Activated B cell treated with CpG ODN at 0.5 μM for 24 hours (primary cell): Measurements from ENCODE around the gene WDFY4. TPM values are rescaled to one million over a fixed set of nuclear protein-coding genes. Genes with fewer than 3 reads are reported as not detected.

Source experiments
- ATAC-seq: fragments of 200-7000 bp; cut with Tn5 transposase; one replicate; pipeline ENCODE4 v1.10.0; 2021; ENCODE audit warnings: low read depth, mild to moderate bottlenecking, moderate library complexity
- CTCF ChIA-PET: fragments of 350-600 bp; sonication (Branson Sonifier 250); formaldehyde crosslinking; loops from one replicate; lab custom pipeline; 2021; ENCODE audit warnings: antibody characterized with exemption; lab: Charles Lee
- POLR2A ChIA-PET: fragments of 350-600 bp; sonication (Branson Sonifier 250); formaldehyde crosslinking; loops from one replicate; lab custom pipeline; 2021; ENCODE audit warnings: antibody characterized with exemption; lab: Charles Lee
- DNase-seq: peaks from one replicate; pipeline ENCODE4 v3.0.0; 2022
- H3K27ac Mint-ChIP-seq: one replicate; pipeline ENCODE4 v1.8.0; 2020; ENCODE audit warnings: mixed read lengths
- H3K27me3 Mint-ChIP-seq: one replicate; pipeline ENCODE4 v1.8.0; 2021; ENCODE audit warnings: mixed read lengths
- H3K36me3 Mint-ChIP-seq: one replicate; pipeline ENCODE4 v1.8.0; 2021; ENCODE audit warnings: low read depth, mixed read lengths
- H3K4me1 Mint-ChIP-seq: one replicate; pipeline ENCODE4 v1.8.0; 2021; ENCODE audit warnings: mixed read lengths
- H3K4me3 Mint-ChIP-seq: one replicate; pipeline ENCODE4 v1.8.0; 2020; ENCODE audit warnings: mild to moderate bottlenecking, mixed read lengths
- H3K9me3 Mint-ChIP-seq: one replicate; pipeline ENCODE4 v1.8.0; 2020; ENCODE audit warnings: mixed read lengths
- intact Hi-C: fragments of 100-400 bp; cut with micrococcal nuclease; formaldehyde crosslinking; loops from one replicate; pipeline ENCODE4 v1.15.1; 2024
- total RNA-seq: library from RNA; stranded (reverse); gene quantifications from 2 replicates; pipeline ENCODE4 v1.2.3, GENCODE V29; 2022
- TF ChIP-seq, protein P1 (sequence below): fragments of 200-600 bp; IDR thresholded peaks from one replicate; pipeline ENCODE4 v1.8.0; 2022; ENCODE audit warnings: antibody characterized with exemption, mild to moderate bottlenecking

Gene WDFY4
- total RNA-seq, 1 donor from 2014 or later: 488 TPM

DNA sequence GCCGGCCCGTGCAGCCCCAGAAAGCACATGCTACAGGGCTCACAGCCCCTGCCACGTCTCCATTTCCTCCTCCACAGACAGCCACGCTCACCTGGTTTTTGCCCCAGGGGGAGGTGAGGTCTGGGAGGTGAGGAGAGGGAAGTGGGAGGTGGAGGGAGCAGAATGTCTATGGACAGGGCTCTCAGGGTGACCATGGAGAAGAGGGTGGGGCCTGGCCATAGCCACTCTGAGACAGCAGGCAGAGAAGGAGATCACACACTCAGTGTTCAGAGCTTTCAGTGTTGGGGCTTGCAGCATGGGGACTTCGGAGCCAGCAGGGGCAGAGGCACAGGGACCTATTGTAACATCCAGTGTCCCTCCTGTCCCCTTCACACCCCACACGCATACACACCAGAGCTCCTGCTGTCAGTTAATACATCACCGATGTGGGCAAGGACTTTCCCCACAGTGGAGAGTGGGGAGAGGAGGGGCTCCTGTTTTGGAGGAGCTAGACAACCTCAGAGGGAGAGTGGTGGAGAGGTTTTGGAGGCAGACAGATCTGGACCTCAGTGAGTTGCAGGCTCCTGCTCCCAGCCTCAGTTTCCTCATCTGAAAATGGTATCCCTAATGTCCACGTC lies 14.4 kb downstream of the WDFY4 start:
- TF ChIP-seq, protein P1, sequence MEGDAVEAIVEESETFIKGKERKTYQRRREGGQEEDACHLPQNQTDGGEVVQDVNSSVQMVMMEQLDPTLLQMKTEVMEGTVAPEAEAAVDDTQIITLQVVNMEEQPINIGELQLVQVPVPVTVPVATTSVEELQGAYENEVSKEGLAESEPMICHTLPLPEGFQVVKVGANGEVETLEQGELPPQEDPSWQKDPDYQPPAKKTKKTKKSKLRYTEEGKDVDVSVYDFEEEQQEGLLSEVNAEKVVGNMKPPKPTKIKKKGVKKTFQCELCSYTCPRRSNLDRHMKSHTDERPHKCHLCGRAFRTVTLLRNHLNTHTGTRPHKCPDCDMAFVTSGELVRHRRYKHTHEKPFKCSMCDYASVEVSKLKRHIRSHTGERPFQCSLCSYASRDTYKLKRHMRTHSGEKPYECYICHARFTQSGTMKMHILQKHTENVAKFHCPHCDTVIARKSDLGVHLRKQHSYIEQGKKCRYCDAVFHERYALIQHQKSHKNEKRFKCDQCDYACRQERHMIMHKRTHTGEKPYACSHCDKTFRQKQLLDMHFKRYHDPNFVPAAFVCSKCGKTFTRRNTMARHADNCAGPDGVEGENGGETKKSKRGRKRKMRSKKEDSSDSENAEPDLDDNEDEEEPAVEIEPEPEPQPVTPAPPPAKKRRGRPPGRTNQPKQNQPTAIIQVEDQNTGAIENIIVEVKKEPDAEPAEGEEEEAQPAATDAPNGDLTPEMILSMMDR: no peak
- Mint-ChIP-seq H3K27me3 (no peaks in the 10 kb centered on the region), H3K36me3 (peaks cover 87% of the 10 kb centered on the region), H3K27ac (peak overlapping the region; percentile 80), H3K9me3 (no peaks in the 10 kb centered on the region), H3K4me3 (peak overlapping the region; percentile 28), H3K4me1 (peaks cover 98% of the 10 kb centered on the region)
- DNase-seq: no peak
- ATAC-seq: no peak
- ChIA-PET POLR2A (interaction anchor here (1.4 to 3.8 kb wide), 4 partner anchors 14 to 39 kb away, joined by 4 to 30 read pairs (median 8); partner anchors contain the start of gene WDFY4), CTCF (interaction anchor here (0.8 to 10.3 kb wide), 8 partner anchors 11 to 40 kb away, joined by 3 to 228 read pairs (median 8); no protein-coding TSS in a partner anchor)
- intact Hi-C loops: no loop called here

DNA sequence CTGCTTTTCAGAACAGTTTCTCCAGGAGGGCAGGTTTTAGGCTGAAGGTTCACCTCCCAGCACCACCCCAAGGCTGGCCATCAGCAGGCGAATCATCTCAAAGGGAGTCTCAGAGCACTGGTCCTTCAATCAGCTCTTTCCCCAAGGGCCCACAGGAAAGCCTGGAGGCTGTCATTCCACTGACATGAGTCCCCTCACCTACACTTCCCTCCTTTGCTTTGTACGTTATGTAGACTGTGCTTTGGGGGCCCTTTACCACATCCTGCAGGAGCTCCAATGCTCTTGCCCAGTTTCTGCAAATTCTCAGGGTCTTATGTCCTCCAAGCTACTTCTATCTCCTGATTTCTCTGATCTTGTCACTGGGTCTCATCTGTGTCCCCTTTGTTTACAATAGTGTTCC lies 15.4 kb downstream of the WDFY4 start:
- H3K9me3 Mint-ChIP-seq: no peaks in the 10 kb centered on the region
- peak overlapping the region; percentile 80 for H3K27ac Mint-ChIP-seq
- DNase-seq (no peak), ATAC-seq (no peak)
- H3K36me3 Mint-ChIP-seq: peaks cover 79% of the 10 kb centered on the region
- peaks cover 98% of the 10 kb centered on the region for H3K4me1 Mint-ChIP-seq
- no peaks in the 10 kb centered on the region for H3K27me3 Mint-ChIP-seq
- ChIA-PET POLR2A (interaction anchor here (1.4 to 3.8 kb wide), 4 partner anchors 15 to 39 kb away, joined by 4 to 30 read pairs (median 8); partner anchors contain the start of gene WDFY4), CTCF (interaction anchor here (0.6 to 10.3 kb wide), 9 partner anchors 12 to 187 kb away, joined by 3 to 228 read pairs (median 7); no protein-coding TSS in a partner anchor)
- TF ChIP-seq, protein P1: no peak
- intact Hi-C loops: loop anchor here (2.0 to 5.0 kb wide), 3 partner anchors 15 to 148 kb away; no protein-coding TSS in a partner anchor
- H3K4me3 Mint-ChIP-seq: no peak overlapping the region

DNA sequence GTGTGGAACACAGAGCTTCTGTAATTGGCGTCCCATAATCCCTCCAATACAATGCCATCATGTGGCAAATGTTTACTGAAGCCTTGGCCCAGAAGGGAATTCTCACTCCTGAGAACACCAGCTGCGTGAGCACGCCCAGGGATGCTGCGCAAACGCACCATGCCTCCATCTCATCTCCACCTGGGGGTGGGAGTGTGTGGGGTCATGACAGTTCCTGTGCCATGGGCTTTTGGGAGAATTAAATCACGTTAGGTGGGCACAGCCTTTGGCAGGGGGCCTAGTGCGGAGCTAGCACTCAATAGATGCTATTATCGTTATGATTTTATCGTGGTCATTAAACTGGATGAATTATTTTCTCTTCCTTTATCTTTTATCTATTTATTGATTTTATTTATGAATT lies 15.8 kb downstream of the WDFY4 start:
- intact Hi-C loops: loop anchor here (2.0 to 5.0 kb wide), 3 partner anchors 14 to 148 kb away; no protein-coding TSS in a partner anchor
- H3K27me3 Mint-ChIP-seq: no peaks in the 10 kb centered on the region
- no peaks in the 10 kb centered on the region for H3K9me3 Mint-ChIP-seq
- POLR2A ChIA-PET: interaction anchor here (1.8 to 3.8 kb wide), 4 partner anchors 13 to 32 kb away, joined by 5 to 30 read pairs (median 8); partner anchors contain the start of gene WDFY4
- no peak for DNase-seq
- ATAC-seq: no peak
- CTCF ChIA-PET: interaction anchor here (0.6 to 10.3 kb wide), 9 partner anchors 12 to 186 kb away, joined by 3 to 228 read pairs (median 7); no protein-coding TSS in a partner anchor
- peaks cover 98% of the 10 kb centered on the region for H3K4me1 Mint-ChIP-seq
- no peak overlapping the region for H3K4me3 Mint-ChIP-seq
- peak overlapping the region; percentile 21 for H3K27ac Mint-ChIP-seq
- peaks cover 79% of the 10 kb centered on the region for H3K36me3 Mint-ChIP-seq
- TF ChIP-seq, protein P1: no peak

DNA sequence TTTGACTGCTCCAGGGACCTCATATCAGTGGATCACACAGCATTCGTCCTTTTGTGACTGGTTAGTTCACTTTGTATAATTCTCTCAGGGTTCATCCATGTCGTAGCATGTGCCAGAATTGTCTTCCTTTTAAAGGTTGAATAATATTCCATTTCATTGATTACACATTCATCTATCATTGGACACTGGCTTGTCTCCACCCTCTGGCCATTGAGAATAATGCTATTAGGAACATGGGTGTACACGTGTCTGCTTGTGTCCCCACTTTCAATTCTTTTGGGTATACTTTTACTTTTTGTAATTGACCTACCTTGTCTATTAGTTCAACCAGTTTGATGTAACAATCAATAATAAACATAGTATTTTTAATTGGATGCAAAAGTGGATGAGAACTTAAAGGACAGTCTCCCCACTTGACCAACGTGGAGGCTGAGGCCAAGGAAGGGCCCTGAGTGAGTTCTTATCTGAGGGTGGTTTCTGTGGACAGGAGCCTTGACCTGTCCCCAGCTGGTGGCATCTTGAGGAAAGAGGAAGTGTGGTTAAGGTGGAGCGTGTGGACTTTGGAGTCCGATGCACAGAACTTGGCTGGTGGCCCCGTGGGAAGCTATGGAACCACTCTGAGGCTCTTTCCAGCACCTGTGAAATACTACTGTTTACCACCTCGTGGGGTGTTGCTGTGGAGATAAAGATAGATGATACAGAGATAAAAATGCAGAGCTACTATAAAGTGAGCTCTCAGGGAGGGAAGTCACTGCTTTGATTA lies 16.6 kb downstream of the WDFY4 start:
- Mint-ChIP-seq H3K4me1 (peaks cover 98% of the 10 kb centered on the region), H3K4me3 (peak overlapping the region; percentile 26), H3K27ac (peak overlapping the region; percentile 80), H3K36me3 (peaks cover 79% of the 10 kb centered on the region), H3K9me3 (no peaks in the 10 kb centered on the region), H3K27me3 (no peaks in the 10 kb centered on the region)
- DNase-seq (no peak), ATAC-seq (peak; percentile 44)
- TF ChIP-seq, protein P1: no peak
- POLR2A ChIA-PET: interaction anchor here (0.7 to 3.8 kb wide), 9 partner anchors 10 to 67 kb away, joined by 3 to 30 read pairs (median 4); partner anchors contain the start of gene WDFY4
- CTCF ChIA-PET: interaction anchor here (1.0 to 10.3 kb wide), 11 partner anchors 10 to 150 kb away, joined by 3 to 228 read pairs (median 6); partner anchors contain the start of gene WDFY4
- intact Hi-C loops: loop anchor here (1.0 to 5.0 kb wide), 6 partner anchors 13 to 149 kb away; partner anchors contain the start of gene WDFY4
